EL (cell line): ENCODE results near the gene IGSF8.

Experiments used
- DNase-seq: peaks from one replicate; pipeline ENCODE4 v3.0.0-alpha.2; 2016

Gene IGSF8, protein sequence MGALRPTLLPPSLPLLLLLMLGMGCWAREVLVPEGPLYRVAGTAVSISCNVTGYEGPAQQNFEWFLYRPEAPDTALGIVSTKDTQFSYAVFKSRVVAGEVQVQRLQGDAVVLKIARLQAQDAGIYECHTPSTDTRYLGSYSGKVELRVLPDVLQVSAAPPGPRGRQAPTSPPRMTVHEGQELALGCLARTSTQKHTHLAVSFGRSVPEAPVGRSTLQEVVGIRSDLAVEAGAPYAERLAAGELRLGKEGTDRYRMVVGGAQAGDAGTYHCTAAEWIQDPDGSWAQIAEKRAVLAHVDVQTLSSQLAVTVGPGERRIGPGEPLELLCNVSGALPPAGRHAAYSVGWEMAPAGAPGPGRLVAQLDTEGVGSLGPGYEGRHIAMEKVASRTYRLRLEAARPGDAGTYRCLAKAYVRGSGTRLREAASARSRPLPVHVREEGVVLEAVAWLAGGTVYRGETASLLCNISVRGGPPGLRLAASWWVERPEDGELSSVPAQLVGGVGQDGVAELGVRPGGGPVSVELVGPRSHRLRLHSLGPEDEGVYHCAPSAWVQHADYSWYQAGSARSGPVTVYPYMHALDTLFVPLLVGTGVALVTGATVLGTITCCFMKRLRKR

DNA sequence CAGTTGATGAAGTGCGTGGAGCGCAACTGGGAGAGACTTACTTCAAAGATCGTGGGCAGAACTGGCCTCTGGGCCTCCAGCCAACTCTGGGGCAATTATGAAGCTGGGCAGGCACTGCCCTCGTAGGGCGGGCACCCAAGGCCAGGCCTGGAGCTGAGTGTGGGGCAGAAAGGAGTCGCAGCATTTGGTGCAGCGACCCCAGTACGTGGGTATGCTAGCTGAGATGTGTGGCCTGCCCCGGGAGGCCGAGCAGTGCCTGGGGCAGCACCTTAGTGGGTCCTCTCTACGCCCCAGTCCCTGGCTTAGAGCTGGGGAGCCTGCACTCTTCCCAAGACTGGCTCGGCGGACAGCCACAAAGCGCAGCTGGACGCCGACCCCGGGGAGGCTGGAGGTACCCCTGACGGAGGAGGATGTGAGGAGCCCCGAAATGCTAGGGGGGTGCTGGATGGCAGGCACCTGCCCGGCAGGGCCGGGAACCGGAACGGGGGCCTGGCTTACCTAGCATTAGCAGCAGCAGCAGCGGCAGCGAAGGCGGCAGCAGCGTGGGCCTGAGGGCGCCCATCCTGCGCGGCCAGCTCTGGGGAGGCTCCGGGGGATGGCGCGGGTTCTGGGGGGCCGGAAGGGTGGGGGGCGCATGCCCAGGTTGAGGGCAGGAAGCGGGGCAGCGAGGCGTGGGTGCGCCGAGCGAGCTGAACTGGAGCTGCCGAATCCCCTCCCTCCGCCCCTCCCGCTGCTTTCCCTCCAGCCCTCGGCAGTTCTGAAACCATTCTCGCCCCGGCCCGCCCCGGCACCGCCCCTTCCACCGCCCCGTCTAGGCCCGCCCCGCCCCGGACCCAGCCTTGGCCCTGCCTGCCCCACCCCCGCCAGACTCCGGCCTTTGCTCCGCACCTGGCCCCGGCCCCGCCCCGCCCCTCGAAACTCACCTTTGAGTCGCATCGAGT is at the start of gene IGSF8:
IGSF8 (minus strand) TSS at position 709 of the 941 bp plus-strand sequence; CDS start at position 562, 147 bp downstream.
- peak; percentile 80 for DNase-seq

DNA sequence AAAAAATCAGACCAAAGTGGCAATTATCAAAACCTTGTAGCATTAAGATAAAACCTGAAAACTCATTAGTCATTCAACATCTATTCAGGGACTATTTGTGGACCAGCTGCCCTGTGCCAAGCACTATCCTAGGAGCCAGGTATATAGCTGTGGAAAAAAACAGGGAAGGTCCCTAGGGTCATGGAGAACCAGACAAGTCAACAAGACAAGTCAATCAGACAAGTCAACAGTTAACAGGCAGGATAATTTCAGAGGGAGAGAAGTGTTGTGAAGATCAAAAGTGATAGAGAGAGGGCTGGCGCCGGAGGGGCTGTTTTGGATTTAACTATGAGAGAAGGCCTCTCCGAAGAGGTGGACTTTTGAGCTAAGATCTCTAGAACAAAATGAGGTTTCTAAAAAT is 49.7 kb upstream of the IGSF8 start:
- DNase-seq = no peak

DNA sequence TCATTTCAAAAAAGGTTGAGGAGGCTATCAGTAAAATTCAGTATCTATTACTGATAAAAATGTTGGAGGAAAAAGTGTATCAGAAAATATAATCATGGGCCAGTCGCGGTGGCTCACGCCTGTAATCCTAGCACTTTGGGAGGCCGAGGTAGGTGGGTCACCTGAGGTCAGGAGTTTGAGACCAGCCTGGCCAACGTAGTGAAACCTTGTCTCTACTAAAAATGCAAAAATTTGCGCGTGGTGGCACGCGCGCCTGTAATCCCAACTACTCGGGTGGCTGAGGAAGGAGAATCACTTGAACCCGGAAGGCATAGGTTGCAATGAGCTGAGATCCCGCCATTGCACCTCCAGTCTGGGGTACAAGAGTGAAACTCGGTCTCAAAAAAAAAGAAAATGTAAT is 47.7 kb upstream of the IGSF8 start:
- no peak for DNase-seq

DNA sequence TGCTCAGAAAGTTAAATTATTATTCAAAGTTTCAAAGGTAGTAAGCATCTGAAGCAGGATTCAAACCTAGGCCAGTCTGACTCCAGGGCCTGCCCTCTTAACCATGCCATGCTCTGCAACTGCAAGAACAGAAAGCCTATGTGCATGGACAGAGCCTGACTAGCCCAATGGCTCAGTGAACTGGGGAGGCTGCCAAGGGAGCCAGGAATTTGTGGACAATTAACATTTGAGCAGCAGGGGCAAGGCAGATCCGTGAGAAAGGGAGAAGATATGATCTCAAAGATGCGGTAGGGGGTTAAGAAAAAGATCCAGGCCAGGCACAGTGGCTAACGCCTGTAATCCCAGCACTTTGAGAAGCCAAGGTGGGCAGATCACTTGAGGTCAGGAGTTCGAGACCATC is 46.5 kb upstream of the IGSF8 start:
- peak; percentile 64 for DNase-seq

DNA sequence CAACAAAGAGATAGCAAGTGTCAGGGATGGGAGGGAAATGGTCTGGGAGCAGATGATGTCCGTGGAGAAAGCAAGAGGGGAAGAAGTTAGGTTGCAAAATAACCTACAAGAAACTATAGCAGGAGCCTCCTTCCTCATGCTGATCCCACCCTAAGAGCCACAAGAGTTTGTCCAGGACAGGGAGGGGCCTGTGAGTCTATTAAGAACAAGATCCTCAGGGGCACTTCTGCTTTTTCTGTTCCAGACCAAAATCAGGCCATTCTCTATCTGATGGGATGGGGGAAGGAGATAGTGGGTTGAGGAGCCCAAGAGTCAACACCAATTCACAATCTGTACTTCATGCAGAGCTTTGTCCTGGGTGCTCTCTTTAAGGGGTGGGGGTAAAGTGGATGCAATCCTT is 45.3 kb upstream of the IGSF8 start:
- no peak for DNase-seq

DNA sequence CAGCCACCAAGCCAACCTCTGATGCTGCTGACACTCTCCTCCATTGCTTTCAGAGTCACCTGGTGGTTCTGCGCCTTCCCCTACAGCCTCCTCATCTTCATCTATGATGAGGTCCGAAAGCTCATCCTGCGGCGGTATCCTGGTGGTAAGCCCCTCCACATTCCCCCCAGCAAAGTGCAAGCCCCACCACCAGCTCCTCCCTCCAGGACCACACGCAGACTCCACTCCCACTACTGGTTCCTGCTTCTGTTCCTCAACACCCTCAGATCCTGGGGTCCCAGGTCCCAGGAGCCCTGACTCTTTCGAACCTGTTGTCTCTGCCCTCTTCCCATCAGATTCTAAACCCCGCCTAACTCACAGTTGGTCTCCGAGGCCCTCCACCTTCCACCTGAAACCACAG is 41.4 kb upstream of the IGSF8 start:
- DNase-seq = no peak

DNA sequence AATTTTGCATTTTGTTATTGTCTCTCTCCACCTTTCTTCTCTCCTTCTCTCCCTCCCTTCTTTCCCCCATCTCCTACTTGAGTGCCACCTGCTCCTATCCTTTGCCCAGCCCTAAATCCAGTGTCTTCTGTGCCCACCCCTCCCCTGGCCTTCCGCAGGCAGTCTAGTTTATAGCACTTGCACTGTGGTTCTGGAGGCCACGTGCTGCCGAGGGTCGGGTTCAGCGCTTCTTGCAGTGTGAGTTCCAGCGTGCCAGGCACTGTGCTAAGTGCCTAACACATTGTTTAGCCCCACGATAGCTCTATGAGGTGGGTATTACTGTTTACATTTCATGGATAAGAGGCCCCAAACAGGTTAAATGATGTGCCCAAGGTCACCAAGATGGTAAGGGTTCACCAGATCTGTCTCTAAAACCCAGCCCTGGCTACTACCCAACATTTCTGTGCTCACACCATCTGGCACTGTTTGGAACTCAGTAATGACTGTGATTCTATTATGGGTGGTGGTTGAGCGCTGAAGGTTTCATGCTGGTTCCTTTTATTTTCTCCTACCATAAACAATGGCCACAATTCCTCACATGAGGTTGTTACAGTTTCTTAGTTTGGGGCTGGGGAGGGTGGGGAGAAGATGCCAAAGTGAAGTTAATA is 38.9 kb upstream of the IGSF8 start:
- no peak for DNase-seq

DNA sequence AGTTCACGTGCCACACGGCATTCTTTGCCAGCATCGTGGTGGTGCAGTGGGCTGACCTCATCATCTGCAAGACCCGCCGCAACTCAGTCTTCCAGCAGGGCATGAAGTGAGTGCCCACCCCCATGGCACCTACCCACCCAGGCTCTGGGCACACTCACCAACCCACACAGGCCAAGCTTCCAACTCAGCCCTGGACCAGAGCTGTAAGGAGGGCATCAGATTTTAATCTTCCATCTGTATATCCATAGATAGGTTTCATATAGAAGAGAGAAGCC is 38.4 kb upstream of the IGSF8 start:
- DNase-seq = no peak

DNA sequence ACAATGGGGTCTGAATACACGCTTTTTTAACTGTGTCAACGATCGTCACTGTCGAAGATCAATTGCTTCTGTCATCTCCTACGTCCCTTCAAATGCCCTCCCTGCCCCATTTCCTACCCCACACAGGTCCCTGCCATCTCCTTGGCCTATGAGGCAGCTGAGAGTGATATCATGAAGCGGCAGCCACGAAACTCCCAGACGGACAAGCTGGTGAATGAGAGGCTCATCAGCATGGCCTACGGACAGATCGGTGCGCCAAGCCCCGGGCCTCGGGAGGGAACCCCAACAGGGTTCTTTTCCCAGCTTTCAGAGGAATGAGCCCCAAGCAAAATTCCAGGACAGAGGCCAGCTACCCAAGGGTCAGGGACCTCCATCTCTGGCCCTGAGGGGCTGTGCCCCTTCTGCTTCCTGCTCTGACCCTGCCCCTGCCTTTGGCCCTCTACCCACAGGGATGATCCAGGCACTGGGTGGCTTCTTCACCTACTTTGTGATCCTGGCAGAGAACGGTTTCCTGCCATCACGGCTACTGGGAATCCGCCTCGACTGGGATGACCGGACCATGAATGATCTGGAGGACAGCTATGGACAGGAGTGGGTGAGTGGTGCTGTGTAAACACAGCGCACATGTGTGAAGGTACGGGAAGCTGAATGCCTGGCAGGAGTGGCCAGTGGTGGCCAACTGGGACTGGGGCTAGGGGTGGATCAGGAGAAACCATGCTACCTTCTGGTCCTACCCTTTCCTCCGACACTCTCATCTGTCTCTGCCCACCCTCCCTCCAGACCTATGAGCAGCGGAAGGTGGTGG is 37.9 kb upstream of the IGSF8 start:
- no peak for DNase-seq

DNA sequence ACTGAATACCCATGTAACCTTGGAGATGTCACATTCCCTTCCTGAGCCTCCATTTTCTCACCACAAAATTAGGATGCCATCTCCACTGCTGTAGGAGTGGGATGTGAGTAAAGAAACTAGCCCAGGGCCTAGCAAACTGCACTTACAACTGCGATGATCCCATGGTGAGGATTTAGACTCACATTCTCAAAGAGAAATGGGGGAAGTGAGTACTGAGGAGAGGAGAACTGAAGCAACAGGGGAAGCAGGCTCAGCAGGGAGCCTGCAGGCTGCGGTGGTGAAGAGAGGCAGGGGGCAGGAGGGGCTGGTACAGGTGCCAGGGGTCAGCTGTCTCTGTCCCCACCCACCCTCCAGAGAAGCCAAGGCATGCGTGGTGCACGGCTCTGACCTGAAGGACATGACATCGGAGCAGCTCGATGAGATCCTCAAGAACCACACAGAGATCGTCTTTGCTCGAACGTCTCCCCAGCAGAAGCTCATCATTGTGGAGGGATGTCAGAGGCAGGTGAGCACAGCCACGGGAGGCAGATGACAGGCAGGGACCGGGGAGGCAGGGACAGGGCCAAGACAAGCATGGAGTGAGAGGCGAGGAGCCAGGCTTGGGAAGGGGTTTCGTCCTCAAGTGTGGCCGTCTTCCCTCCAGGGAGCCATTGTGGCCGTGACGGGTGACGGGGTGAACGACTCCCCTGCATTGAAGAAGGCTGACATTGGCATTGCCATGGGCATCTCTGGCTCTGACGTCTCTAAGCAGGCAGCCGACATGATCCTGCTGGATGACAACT is 36.6 kb upstream of the IGSF8 start:
- DNase-seq = no peak

DNA sequence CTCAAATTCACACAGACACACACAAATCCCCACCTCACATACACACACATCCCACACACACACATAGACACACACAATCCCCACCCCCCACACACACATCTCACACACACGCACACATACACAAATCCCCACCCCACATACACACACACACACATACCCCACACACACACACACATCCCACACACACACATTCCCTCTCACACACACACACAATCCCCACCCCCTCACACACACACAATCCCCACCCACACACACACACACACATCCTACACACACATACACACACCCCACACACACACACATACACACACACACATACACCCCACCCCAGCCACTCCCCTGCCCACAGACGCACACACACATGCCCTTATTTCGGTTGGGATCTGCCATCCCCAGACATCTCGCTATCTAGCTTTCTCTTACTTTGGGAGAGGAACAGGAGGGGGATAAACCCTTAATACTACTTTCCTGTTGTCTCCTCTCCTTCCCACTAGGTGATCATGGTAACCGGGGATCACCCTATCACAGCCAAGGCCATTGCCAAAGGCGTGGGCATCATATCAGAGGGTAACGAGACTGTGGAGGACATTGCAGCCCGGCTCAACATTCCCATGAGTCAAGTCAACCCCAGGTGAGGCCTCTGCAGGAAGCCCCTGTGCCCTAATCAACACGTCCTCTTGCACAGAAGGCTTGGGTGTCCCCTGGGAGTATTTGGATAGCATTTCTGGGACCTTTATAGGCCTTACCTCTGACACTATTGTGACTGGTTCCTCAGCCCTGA is 35.8 kb upstream of the IGSF8 start:
- no peak for DNase-seq

DNA sequence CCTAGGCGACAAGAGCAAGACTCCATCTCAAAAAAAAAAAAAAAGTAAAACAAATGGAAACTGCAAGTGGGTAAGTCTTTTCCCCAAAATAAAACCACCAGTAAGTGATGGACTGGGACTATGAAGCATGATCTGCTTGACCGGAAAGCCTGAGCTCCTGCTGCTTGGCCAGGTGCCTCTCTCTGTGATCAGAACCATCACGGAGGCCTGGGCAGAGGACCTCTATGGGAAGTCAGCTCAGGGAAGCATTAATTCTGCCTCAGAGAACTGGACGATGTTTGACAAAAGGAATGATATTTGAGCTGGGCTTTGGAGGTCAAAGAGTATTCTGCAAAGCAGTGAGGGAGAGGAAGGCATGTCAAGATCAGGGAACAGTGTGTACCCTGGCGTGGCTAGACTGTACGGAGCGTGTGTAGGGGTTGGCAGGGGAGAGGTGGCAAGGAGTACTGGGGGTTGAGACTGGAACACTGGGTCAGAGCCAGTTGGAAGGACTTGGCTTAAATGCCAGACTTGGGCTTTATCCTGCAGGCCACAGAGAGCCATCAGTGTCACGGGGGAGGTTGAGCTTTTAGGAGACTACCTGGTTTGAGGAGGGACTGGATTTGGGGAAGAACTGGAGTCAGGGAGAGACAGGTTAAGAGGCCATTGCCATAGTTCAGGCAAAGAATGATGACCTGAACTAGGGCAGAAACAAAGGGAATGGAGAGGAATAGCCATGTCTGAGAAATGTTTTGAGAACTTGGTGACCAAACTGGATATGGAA is 33.6 kb upstream of the IGSF8 start:
- no peak for DNase-seq

DNA sequence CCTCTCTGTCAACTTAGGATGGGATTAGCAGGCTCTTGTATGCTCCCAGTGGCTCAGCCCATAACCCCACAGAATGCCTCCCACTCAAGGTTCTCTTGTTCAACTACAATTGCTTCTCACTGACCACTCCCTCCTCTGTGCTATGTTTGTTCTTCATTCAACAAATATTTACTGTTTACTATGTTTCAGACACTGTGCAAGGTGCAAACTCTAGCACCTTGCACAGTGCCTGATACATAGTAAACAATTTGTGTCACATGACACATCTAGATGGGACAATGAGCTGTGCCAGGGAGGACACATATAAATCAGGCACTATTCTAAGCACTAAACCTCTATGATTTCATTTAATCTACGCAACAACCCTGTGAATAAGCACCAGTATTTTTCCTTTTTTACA is 32.5 kb upstream of the IGSF8 start:
- no peak for DNase-seq

DNA sequence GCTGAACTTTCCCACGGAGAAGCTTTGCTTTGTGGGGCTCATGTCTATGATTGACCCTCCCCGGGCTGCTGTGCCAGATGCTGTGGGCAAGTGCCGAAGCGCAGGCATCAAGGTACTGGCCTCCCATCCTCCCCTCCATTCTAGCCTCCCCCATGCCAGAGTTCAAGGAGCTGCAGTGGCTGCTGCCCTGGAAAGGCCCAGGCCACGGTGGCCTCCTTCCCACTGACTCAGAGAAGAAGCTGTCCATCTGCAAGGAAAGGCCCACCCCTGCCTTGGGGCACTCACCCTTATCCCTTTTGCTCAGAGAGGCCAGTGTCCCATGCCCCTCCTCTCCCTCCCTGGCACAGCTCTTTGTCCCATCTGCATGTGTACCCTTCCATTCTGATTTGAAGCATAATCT is 32.1 kb upstream of the IGSF8 start:
- no peak for DNase-seq

DNA sequence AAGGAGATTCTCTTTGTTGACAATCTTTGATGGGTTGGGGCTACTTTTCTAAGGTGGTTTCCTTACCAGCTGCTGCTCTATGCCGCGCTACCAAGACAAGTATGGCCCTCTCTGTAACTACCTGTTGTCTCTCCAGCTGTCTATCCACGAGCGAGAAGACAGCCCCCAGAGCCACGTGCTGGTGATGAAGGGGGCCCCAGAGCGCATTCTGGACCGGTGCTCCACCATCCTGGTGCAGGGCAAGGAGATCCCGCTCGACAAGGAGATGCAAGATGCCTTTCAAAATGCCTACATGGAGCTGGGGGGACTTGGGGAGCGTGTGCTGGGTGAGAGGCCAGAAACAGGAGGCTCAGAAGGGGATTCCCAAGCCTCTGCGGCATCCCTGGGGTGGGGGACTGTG is 31.5 kb upstream of the IGSF8 start:
- DNase-seq = no peak

DNA sequence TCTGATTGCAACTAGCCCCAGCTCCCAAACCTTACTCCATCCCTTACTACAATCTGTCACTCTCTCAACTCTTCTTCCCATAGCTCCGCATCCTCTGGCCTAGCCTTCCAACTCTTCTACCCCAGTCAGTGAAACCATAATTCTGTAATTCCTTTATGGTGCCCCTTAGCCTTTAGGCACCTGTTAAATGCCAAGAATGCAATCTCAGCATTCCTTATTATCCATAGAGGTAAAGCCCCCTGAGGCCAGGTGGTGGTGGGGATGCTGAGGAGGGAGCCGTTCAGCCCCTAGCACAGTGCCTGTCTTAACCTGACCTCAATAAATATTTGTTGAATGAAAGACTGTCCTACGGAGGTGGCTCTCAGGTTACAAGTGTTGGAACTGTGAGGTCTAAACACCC is 31.1 kb upstream of the IGSF8 start:
- DNase-seq = no peak

DNA sequence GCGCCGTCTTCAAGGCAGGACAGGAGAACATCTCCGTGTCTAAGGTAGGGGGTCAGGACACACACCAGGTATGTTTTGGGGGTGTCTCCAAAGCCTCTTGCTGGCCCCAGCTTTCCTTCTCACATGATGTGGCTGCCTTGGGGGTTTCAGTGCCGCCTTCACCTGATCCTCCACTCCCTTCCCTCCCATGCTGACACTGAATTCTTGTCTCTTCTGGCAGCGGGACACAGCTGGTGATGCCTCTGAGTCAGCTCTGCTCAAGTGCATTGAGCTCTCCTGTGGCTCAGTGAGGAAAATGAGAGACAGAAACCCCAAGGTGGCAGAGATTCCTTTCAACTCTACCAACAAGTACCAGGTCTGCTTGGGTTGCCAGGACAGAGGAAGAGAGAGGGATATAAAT is 30.6 kb upstream of the IGSF8 start:
- DNase-seq = peak; percentile 30

DNA sequence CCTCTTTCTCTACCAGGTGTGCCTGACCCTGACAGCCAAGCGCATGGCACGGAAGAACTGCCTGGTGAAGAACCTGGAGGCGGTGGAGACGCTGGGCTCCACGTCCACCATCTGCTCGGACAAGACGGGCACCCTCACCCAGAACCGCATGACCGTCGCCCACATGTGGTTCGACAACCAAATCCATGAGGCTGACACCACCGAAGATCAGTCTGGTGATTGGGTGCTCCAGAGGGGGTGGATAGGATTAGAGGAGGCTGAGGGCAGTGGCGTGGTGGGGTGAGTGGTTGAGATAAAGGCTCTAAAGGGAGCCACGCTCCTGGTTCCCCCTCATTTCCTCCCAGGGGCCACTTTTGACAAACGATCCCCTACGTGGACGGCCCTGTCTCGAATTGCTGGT is 30.2 kb upstream of the IGSF8 start:
- no peak for DNase-seq

DNA sequence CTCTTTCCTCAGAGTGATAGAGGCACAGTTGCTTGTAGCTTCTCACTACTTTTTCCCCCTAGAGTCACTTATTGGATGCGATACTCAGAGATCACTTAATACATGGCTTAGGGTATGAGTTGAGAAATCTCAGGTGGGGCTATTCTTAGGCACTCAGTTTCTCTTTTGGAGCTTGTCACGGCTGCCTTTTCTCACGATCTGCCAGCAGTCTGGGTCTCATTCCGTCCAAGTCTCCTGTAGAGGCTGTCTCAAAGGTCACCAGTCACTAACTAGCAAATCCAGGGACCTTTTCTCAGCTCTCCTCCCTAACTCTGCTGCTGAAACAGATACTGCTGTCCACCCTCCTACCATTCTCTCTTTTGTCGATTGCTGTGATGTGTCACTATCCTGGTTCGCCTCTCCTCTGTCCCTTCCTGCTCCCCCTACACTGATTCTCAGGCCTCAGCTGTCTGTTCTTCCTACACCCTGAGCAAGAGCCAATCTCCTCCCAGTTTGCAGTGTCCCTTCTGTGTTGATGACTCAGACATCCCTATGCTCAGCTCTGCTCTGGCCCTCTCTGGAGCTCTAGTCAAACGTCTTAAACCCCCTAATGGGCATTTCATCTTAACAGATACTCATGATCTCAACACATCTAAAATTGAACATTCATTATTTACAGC is 29.6 kb upstream of the IGSF8 start:
- peak; percentile 71 for DNase-seq
